Kidney capillary endothelial cell (primary cell): ENCODE measurements around the gene LHFPL3.
"Not testable (repeated sequence)": the region's sequence is repeated elsewhere in the genome, so short reads cannot be mapped to it uniquely, and the experiment has no call there.

Experiments used
- DNase-seq: peaks from one replicate; pipeline ENCODE4 v3.0.0-alpha.2; 2018; ENCODE audit warnings: low spot score

LHFPL3 gene

DNA sequence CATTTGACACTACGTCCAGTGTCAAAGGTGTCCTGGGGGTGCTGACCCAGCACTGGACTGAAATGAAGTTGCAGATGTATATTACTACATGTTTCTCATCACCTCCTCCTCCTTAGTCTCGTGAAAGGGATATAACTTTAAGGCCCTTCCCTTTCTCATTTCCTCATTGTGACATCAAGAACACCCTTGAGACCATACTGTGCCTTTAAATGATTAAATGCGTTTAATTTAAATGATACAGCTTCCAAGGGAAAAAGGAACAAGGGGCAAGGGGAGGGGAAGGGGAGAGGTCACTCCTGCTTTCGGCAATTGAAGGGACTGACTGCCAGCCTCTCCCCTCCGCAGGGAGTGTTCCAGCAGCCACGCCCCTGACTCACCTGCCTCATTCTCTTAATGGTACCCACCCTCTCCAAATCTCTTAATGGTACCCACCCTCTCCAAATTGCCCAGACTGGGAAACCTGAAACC, 605.2 kb downstream of the LHFPL3 start:
- no peak for DNase-seq

DNA sequence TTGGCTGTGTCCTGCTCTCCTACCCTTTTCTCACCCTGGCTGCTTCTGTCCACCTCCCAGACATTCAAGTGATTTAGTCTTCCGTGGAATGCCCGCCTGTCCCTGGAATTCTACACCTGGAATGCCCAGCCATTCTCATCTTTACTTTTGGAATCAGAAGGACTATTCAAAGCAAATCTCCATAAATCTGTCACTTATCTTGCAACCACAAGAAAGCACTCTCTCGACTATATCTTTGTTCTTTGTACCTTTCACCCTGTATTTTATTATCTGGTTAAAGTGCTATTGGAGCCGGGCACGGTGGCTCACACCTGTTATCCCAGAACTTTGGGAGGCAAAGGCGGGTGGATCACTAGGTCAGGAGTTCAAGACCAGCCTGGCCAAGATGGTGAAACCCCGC, 606.3 kb downstream of the LHFPL3 start:
- DNase-seq, result no peak

DNA sequence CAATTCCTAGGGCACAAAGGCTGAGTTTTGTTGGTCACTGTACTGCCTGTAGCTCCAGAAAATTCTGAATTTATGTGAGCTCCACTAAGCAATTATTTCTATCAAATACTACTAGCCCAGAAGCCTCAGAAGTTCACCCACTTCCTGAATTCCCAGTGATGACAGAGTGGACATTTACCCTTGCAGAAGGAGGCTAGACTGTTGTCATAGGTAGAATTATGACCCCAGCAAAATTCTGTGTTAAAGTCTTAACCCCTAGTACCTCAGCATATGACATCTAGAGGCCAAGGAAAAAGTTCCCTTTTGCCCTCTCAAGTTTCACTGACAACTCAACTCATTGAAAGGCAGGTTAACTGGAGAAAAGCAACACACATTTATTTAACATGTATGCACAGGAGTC, 606.9 kb downstream of the LHFPL3 start:
- no peak for DNase-seq

DNA sequence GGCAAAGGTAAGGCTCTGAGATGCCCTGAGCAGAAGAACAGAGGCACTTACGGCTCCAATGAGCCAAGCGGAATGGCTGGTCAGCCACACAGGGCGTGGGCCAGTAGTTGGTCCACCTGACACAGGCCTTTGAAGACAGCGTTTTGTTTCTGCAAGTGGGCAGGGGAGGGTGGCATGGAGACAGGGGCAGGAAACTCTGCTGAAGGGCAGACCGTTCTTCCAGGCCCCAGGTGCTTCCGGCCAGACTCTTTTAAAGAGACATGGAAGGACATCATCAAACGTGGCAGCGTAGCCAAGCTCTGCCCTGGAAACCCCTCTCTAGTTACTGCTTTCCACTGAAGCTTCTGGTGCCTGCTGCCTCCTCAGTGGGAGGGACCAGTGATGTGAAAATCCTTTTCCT, 608.1 kb downstream of the LHFPL3 start:
- DNase-seq, result no peak

GRCh38 chr7:104937489-104937888, 609.1 kb downstream of the LHFPL3 start:
- not testable (repeated sequence) for DNase-seq

GRCh38 chr7:104938741-104939390, 610.5 kb downstream of the LHFPL3 start:
- no peak for DNase-seq

DNA sequence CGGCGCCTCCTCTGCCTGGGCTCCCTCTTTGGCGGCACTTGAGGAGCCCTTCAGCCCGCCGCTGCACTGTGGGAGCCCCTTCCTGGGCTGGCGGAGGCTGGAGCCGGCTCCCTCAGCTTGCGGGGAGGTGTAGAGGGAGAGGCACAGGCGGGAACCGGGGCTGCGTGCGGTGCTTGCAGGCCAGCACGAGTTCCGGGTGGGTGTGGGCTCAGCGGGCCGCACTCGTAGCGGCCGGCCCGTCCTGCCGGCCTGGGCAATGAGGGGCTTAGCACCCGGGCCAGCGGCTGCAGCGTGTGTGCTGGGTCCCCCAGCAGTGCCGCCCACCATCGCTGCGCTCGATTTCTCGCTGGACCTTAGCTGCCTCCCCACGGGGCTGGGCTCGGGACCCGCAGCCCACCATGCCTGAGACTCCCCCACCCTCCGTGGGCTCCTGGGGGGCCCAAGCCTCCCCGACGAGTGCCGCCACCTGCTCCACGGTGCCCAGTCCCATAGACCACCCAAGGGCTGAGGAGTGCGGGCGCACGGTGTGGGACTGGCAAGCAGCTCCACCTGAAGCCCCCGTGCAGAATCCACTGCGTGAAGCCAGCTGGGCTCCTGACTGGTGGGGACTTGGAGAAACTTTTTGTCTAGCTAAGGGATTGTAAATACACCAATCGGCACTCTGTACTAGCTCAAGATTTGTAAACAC, 611.8 kb downstream of the LHFPL3 start:
- DNase-seq, result no peak

DNA sequence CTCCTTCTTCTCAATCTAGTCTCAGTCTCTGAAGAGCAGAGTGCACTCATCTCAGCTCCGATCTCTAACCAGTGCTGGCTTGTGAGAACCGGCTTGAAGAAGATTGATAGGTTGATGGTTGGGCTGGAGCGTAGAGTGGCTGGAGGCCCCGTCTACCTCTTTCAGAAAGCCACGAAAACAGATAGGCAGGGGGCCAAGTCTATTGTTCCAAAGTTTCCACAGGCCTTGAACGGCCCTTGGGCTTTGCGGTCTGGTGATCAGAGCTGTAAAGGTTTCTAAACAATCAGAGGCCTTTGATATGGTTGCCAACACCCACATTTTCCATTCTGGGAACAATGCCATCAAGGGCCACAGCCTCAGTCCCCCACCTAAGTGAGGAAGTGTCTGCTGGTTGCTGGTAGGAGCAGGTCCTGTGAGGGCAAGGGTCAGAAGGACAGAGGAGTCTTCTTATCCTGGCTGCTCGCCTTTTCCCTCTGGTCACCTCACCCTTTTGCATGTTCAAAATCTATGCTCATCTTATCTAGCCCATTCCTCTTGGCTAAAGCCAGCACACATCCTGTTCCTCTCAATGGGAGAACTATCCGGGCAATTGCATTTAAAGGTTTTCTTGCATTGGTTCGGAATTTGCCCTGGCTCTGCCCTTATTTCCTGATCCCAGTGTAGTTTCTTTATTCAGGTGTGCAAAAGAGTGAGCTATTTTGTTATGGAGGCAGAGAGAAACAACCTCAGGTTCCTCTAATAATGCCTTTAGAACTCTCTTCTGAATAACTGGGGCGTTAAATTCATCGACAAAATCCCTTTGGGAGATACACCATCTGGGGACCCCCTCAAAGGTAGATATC, 615.3 kb downstream of the LHFPL3 start:
- peak; percentile 52 for DNase-seq

GRCh38 chr7:104945599-104945956, 617.2 kb downstream of the LHFPL3 start:
- no peak for DNase-seq

DNA sequence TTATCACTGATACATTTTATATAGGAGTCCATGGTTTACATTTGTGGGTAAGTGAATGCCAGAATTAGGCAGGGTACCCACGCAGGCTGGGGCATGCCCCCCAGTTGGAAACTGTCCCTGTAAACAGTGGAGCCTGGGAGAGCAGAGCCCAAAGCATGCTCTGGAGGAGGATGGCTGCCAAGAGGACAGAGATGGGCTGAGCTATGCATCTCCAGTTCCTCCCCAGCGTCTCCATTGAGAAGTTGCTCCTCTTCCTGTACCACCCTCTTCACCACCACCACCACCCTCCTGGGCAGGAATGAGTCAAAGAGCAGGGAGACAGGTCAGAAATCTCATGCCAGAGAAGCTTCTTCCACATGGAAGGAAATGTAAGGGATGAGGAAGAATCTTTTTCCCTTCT, 617.9 kb downstream of the LHFPL3 start:
- no peak for DNase-seq

GRCh38 chr7:104950006-104950405, 621.6 kb downstream of the LHFPL3 start:
- no peak for DNase-seq

DNA sequence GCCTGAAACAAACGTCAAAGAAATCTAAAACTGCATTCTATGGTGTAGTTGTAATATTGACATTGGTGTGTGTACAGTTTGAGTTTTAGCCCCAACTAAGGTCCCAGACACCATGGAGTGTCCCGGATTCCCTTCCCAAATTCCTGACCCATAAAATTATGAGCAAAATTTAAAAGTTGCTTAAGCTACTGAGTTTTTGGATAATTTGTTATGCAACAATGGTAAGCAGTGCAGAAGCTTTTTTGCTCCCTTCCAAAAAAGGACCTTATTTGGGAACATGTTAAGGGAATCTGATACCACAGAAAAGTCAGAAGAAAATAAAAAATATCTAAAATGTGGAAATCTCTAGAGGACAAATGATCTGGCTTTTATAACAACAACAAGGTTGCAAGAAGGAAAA, 622.4 kb downstream of the LHFPL3 start:
- DNase-seq, result no peak

DNA sequence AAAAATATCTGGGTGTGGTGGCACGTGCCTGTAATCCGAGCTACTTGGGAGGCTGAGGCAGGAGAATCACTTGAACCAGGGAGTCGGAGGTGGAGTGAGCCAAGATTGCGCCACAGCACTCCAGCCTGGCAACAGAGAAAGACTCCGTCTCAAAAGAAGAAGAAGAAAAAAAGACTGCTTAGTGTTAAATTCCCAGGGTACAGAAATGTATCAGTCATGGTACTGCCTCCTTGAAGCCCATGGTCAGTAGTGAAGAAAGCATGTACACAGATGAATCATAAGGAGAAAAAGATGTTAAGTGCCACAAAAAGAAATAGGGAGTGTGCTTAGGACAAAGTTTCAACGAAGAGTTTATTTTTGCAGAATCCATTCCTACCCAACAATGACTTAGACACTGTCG, 623.1 kb downstream of the LHFPL3 start:
- no peak for DNase-seq

- DNase-seq, result no peak
Observed at GRCh38 chr7:104955276-104955675, 626.9 kb downstream of the LHFPL3 start.
